Testis (tissue), 3 donors: ENCODE data around the gene FAM20C. TPM values are rescaled to one million over a fixed set of nuclear protein-coding genes. Genes with fewer than 3 reads are reported as not detected.
"Not testable (repeated sequence)": the region's sequence is repeated elsewhere in the genome, so short reads cannot be mapped to it uniquely, and the experiment has no call there.

Experiments used
- DNase-seq: peaks from one replicate; pipeline ENCODE4 v3.0.0-alpha.2; 2019
- H3K27ac ChIP-seq, 2 donors: fragments of 200-600 bp; sonication (generic); one replicate each; pipeline ENCODE4 v1.5.1; 2019
- H3K27me3 ChIP-seq: fragments of 200-600 bp; sonication (generic); one replicate; pipeline ENCODE4 v1.5.1; 2019
- H3K36me3 ChIP-seq: fragments of 200-600 bp; sonication (generic); one replicate; pipeline ENCODE4 v1.5.1; 2017; ENCODE audit warnings: low read depth; ENCODE audit errors: missing control alignments
- H3K4me1 ChIP-seq: fragments of 200-600 bp; sonication (generic); one replicate; pipeline ENCODE4 v1.5.1; 2019
- H3K4me3 ChIP-seq, 2 donors: fragments of 200-600 bp; sonication (generic); one replicate each; pipeline ENCODE4 v1.5.1; 2017 to 2019
- H3K9me3 ChIP-seq: fragments of 200-600 bp; sonication (generic); one replicate; pipeline ENCODE4 v1.5.1; 2017
- POLR2A ChIP-seq: fragments of 450-650 bp; IDR thresholded peaks from one replicate; pipeline ENCODE4 v1.6.1; 2017; ENCODE audit warnings: antibody characterized with exemption, mild to moderate bottlenecking, moderate library complexity
- WGBS, 2 donors: methylation state at CpG; one replicate each; pipeline ENCODE4 v1.1.5; 2018; 5-methylcytosine and 5-hydroxymethylcytosine counted together
- intact Hi-C: fragments of 100-400 bp; cut with DNase I; formaldehyde crosslinking; loops from one replicate; pipeline ENCODE4 v1.15.1; 2023; ENCODE audit warnings: low total_unique reads
- polyA plus RNA-seq: library from polyadenylated mRNA; stranded (reverse); fragments of 350-450 nt; fragmentation: Illumina TruSeq; extraction: RNeasy Lipid Tissue Mini Kit (QIAGEN cat#74804); gene quantifications from one replicate; pipeline ENCODE4 v1.2.3, GENCODE V29; 2014; ENCODE audit warnings: low read depth, low replicate concordance; ENCODE audit not compliant: insufficient read depth
- total RNA-seq, 2 donors: library from RNA; depleted of rRNA; stranded (reverse); fragments of >200 nt; gene quantifications; one replicate each; pipeline ENCODE4 v1.2.3, GENCODE V29; 2016
- TF ChIP-seq, protein P1 (sequence below), 3 experiments: fragments of 450-650 bp in 2 of 3; fragments of 200-600 bp in 1 of 3; sonication (generic) in 1 of 3; IDR thresholded peaks; one replicate each; pipeline ENCODE4 v1.5.1; 2016 to 2019; ENCODE audit warnings: antibody characterized with exemption in 3 of 3, mild to moderate bottlenecking in 2 of 3, moderate library complexity in 1 of 3

The FAM20C gene
- total and polyA plus RNA-seq, 3 donors from 2014 or later, result 14.0 to 36.7 (median 34.0) TPM

DNA sequence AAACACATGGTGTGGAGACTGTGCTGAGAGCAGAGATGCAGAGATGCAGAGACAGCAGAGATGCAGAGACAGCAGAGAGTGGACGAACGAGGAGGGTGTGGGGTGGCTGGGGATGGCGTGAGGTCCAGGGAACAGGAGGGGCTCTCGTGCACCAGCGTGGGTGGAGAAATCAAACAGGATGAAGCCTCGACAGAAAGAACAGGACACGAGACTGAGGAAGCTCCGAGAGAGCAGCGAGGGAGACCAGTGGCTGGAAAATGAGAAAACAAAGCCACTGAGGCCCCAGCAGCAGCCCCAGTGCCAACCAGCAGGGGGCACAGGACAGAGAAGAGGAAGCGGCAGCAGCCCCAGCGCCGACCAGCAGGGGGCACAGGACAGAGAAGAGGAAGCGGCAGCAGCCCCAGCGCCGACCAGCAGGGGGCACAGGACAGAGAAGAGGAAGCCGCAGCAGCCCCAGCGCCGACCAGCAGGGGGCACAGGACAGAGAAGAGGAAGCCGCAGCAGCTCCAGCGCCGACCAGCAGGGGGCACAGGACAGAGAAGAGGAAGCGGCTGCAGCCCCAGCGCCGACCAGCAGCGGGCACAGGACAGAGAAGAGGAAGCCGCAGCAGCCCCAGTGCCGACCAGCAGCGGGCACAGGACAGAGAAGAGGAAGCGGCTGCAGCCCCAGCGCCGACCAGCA lies 70.4 kb downstream of the FAM20C start:
- H3K36me3 ChIP-seq, H3K27me3 ChIP-seq, H3K4me1 ChIP-seq, H3K9me3 ChIP-seq, H3K4me3 ChIP-seq, intact Hi-C loops: not testable (repeated sequence)
- peak; percentile 73 for DNase-seq
- TF ChIP-seq, protein P1, sequence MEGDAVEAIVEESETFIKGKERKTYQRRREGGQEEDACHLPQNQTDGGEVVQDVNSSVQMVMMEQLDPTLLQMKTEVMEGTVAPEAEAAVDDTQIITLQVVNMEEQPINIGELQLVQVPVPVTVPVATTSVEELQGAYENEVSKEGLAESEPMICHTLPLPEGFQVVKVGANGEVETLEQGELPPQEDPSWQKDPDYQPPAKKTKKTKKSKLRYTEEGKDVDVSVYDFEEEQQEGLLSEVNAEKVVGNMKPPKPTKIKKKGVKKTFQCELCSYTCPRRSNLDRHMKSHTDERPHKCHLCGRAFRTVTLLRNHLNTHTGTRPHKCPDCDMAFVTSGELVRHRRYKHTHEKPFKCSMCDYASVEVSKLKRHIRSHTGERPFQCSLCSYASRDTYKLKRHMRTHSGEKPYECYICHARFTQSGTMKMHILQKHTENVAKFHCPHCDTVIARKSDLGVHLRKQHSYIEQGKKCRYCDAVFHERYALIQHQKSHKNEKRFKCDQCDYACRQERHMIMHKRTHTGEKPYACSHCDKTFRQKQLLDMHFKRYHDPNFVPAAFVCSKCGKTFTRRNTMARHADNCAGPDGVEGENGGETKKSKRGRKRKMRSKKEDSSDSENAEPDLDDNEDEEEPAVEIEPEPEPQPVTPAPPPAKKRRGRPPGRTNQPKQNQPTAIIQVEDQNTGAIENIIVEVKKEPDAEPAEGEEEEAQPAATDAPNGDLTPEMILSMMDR (IDR thresholded peaks at IDR 0.05), result peak in 2 of 3 experiments; percentile 53 to 69
- WGBS, 2 donors, result 40 to 82% methylated on average over 14 to 29 of the region's 31 CpGs
- peak overlapping the region in 1 of 2 donors; percentile 41 for H3K27ac ChIP-seq

DNA sequence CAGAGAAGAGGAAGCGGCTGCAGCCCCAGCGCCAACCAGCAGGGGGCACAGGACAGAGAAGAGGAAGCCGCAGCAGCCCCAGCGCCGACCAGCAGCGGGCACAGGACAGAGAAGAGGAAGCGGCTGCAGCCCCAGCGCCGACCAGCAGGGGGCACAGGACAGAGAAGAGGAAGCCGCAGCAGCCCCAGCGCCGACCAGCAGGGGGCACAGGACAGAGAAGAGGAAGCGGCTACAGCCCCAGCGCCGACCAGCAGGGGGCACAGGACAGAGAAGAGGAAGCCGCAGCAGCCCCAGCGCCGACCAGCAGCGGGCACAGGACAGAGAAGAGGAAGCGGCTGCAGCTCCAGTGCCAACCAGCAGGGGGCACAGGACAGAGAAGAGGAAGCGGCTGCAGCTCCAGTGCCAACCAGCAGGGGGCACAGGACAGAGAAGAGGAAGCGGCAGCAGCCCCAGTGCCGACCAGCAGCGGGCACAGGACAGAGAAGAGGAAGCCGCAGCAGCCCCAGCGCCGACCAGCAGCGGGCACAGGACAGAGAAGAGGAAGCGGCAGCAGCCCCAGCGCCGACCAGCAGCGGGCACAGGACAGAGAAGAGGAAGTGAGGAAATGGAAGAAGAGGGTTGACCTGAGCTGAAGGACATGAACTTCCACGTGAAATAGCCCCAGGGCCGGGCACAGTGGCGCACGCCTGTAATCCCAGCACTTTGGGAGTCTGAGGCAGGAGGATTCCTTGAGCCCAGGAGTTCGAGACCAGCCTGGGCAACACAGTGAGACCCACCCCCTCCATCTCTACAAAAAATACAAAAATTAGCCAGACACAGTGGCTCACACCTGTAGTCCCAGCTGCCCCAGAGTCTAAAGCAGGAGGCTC lies 71.3 kb downstream of the FAM20C start:
- H3K36me3 ChIP-seq, H3K4me1 ChIP-seq, H3K27me3 ChIP-seq, H3K9me3 ChIP-seq, intact Hi-C loops, H3K4me3 ChIP-seq, H3K27ac ChIP-seq: not testable (repeated sequence)
- 31 to 68% methylated on average over 8 to 34 of the region's 37 CpGs for WGBS, 2 donors
- TF ChIP-seq, protein P1 (IDR thresholded peaks at IDR 0.05), result peak in 2 of 3 experiments; percentile 17 to 48
- peak; percentile 59 for DNase-seq

DNA sequence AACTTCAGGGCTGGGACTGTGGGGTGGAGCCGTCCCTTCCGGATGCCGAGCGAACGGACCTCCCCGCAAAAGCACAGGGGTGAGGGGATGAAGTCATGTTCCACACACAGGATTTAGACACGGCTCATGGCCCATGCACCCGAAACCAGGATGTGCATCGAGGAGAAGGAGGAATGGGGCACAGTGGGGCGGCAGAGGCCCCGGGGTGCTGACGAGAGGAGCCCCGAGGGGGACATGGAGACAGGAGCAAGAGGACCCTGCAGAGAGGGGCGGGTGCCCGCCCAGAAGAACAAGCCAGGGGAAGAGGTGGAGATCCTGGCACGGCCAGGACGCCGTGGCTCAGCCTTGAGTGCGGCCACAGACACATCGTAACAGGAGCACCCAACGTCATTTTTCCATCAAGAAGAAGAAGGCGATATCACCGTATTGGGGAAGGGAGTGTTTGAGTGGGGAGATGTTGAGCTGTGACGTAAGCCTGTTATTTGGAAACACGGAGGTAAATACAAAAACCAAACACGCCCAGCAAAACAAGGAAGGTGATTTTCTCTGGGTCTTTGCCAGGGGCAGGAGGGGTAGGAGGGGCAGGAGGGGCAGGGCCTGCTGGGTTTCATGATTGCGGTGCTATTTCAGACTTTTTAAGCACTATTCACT lies 72.3 kb downstream of the FAM20C start:
- WGBS, 2 donors, result 74 to 76% methylated on average over 24 to 27 of the region's 27 CpGs
- no peaks in the 10 kb centered on the region for H3K27me3 ChIP-seq
- no peak for DNase-seq
- H3K36me3 ChIP-seq, result no peaks in the 10 kb centered on the region
- no peak overlapping the region for H3K27ac ChIP-seq
- no peaks in the 10 kb centered on the region for H3K4me1 ChIP-seq
- intact Hi-C loops, result no loop called here
- TF ChIP-seq POLR2A, result no peak
- TF ChIP-seq, protein P1 (IDR thresholded peaks at IDR 0.05), result no peak
- no peaks in the 10 kb centered on the region for H3K9me3 ChIP-seq
- no peak overlapping the region for H3K4me3 ChIP-seq

DNA sequence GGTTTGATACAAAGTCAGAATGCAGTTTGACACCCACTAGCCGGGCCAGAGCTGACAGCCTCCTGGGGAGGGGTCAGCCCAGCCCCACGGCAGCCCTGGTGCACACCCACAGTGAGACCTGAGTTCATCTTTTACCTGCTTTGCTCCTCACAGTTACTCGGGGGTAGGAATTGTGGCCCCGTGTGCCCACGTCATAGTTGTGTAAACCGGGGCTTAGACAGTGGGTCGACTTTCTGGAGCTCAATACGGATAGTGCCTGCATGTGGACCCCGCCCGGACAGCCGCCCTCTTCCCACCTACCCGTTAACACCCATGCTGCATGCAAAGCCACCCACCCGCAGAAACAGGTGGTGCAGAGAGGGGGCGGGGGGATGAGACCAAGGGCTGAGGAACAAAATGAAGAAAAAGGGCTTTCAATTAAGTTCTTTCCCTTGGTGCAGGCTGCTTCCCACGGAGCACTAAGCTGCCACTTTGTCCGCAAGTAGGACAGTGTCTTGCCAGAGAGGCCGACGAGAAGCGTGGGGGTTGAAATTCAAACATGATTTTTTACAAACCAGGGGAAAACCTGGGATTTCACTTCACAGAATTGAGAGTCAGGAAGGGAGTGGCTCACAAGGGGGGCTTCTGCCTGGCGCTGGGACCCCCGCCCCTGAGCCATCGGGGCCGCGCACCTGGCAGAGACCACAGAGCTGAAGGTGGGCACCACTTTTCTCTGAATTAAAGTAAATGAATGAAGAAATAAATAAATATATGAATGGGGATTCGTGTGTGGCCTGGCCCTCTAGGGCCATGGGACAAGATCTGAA lies 73.0 kb downstream of the FAM20C start:
- Histone ChIP-seq H3K36me3 (no peaks in the 10 kb centered on the region), H3K4me3 (no peak overlapping the region), H3K27ac (no peak overlapping the region), H3K27me3 (no peaks in the 10 kb centered on the region), H3K4me1 (no peaks in the 10 kb centered on the region), H3K9me3 (no peaks in the 10 kb centered on the region)
- DNase-seq, result no peak
- WGBS, 2 donors, result 76% methylated on average over 24 to 25 of the region's 25 CpGs
- TF ChIP-seq, protein P1 (IDR thresholded peaks at IDR 0.05), result no peak
- no peak for TF ChIP-seq POLR2A
- intact Hi-C loops, result no loop called here
